Panc1 (cell line): ENCODE results near the gene LTC4S. TPM values are rescaled to one million over a fixed set of nuclear protein-coding genes. Genes with fewer than 3 reads are reported as not detected.

Source experiments
- ATAC-seq: fragments of 200-7000 bp; cut with Tn5 transposase; 2 replicates; pipeline ENCODE4 v1.9.1; 2020; ENCODE audit warnings: mild to moderate bottlenecking, moderate library complexity
- BruUV-seq: library from RNA; stranded (reverse); fragments of 400-500 nt; replicated peaks from 2 replicates; lab custom pipeline; 2021; lab: Mats Ljungman, UMichigan
- CTCF ChIA-PET: fragments of 300-600 bp; sonication (Branson Sonifier 250); formaldehyde crosslinking; loops from one replicate; lab custom pipeline; 2022; ENCODE audit warnings: antibody characterized with exemption; lab: Charles Lee
- POLR2A ChIA-PET: fragments of 300-600 bp; sonication (Branson Sonifier 250); formaldehyde crosslinking; loops from one replicate; lab custom pipeline; 2022; ENCODE audit warnings: antibody characterized with exemption; lab: Charles Lee
- DNase-seq: peaks from one replicate; pipeline ENCODE4 v3.0.0-alpha.2; 2010; ENCODE audit warnings: low read depth, low spot score
- H3K27ac ChIP-seq: 2 replicates; pipeline ENCODE4 v1.5.1; 2011; ENCODE audit warnings: mild to moderate bottlenecking, low read length, inconsistent platforms
- H3K27me3 ChIP-seq: fragments of 200-500 bp; sonication (Bioruptor generic); 2 replicates; pipeline ENCODE4 v1.6.0; 2014; ENCODE audit warnings: low read length, inconsistent platforms; ENCODE audit not compliant: control insufficient read depth, insufficient read depth
- H3K36me3 ChIP-seq: fragments of 200-500 bp; sonication (Bioruptor generic); 2 replicates; pipeline ENCODE4 v1.5.1; 2014; ENCODE audit warnings: inconsistent platforms, mild to moderate bottlenecking, low read length, moderate library complexity; ENCODE audit not compliant: control insufficient read depth, insufficient read depth
- H3K4me1 ChIP-seq: 2 replicates; pipeline ENCODE4 v1.5.1; 2011; ENCODE audit warnings: inconsistent platforms, mild to moderate bottlenecking, low read length, moderate library complexity; ENCODE audit not compliant: control insufficient read depth, insufficient read depth
- H3K4me3 ChIP-seq, 2 experiments: 2 replicates each; pipeline ENCODE4 v1.5.1; 2011 to 2012; ENCODE audit warnings: low read depth in 2 of 2, low read length in 2 of 2, mild to moderate bottlenecking in 2 of 2, inconsistent platforms in 1 of 2, moderate library complexity in 1 of 2
- H3K9me3 ChIP-seq: fragments of 200-500 bp; sonication (Bioruptor generic); 2 replicates; pipeline ENCODE4 v1.5.1; 2014; ENCODE audit warnings: low read depth, mild to moderate bottlenecking, inconsistent platforms, low read length, moderate library complexity; ENCODE audit not compliant: control insufficient read depth, insufficient read depth
- CTCF ChIP-seq: fragments of 450-650 bp; IDR thresholded peaks from 2 replicates; pipeline ENCODE4 v1.5.1; 2017; ENCODE audit warnings: mild to moderate bottlenecking
- POLR2AphosphoS5 ChIP-seq: IDR thresholded peaks from 2 replicates; pipeline ENCODE4 v1.6.1; 2012; ENCODE audit warnings: mild to moderate bottlenecking, low read depth, low read length, moderate library complexity
- SIN3A ChIP-seq: IDR thresholded peaks from 2 replicates; pipeline ENCODE4 v1.6.1; 2012; ENCODE audit warnings: low read depth, mild to moderate bottlenecking, low read length, moderate library complexity, borderline replicate concordance; ENCODE audit not compliant: insufficient read depth
- TCF7L2 ChIP-seq: IDR thresholded peaks from 2 replicates; pipeline ENCODE4 v1.6.1; 2011; ENCODE audit warnings: mild to moderate bottlenecking, low read depth, low read length, inconsistent platforms
- in situ Hi-C: cut with HindIII; loops from 2 replicates; pipeline ENCODE4 v1.10.0; 2016; ENCODE audit warnings: low sequenced_read_pairs, low pct_unique_long_range_greater_than_20kb
- intact Hi-C: fragments of 100-400 bp; cut with micrococcal nuclease; formaldehyde crosslinking; loops from one replicate; pipeline ENCODE4 v1.10.0; 2022; ENCODE audit not compliant: unreplicated experiment
- total RNA-seq: library from RNA; stranded (reverse); gene quantifications from one replicate; pipeline ENCODE4 v1.2.1, GENCODE V29; 2021; ENCODE audit not compliant: unreplicated experiment
- TF ChIP-seq, protein P1 (sequence below), 2 experiments: IDR thresholded peaks; 2 replicates each; pipeline ENCODE4 v1.6.1; 2011 to 2012; ENCODE audit warnings: low read depth in 2 of 2, control low read depth in 1 of 2, low read length in 1 of 2, mild to moderate bottlenecking in 1 of 2, moderate library complexity in 1 of 2; ENCODE audit not compliant: insufficient read depth in 1 of 2

LTC4S gene
- total RNA-seq, 1 experiment from 2014 or later = 0.69 TPM

DNA sequence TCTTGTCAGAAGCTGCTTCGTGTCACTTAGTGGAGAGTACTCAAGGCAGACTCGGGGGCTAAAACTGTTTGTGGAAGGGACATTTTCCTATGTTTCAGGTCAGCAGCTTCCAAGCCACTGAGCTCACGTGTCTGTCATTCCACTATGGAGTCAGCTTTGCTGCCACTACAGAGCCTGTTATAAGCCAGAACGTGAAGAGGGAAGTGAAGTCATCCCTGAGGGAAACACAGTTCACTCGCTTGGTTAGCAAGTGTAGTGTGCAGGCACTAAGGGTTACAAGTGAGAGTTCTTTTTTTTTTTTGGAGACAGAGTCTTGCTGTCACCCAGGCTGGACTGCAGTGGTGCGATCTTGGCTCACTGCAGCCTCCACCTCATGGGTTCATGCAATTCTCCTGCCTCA is 24.5 kb upstream of the LTC4S start:
- no TSS peak for BruUV-seq
- intact Hi-C loops = no loop called here
- H3K27me3 ChIP-seq = no peaks in the 10 kb centered on the region
- peaks cover 10% of the 10 kb centered on the region for H3K4me1 ChIP-seq
- no peak overlapping the region for H3K4me3 ChIP-seq
- POLR2A ChIA-PET = interaction anchor here (0.7 kb wide), 1 partner anchor 37 kb away, joined by 6 read pairs; the partner anchor contains the start of gene MAML1
- H3K36me3 ChIP-seq = peaks cover 8% of the 10 kb centered on the region
- no peak overlapping the region for H3K27ac ChIP-seq
- H3K9me3 ChIP-seq = no peaks in the 10 kb centered on the region
- ATAC-seq = no peak
- CTCF ChIA-PET = interaction anchor here (0.6 to 0.9 kb wide), 2 partner anchors 20 to 23 kb away, joined by 10 read pairs; no protein-coding TSS in a partner anchor
- in situ Hi-C loops = no loop called here
- no peak for TF ChIP-seq TCF7L2
- no peak for TF ChIP-seq SIN3A
- TF ChIP-seq CTCF = no peak
- TF ChIP-seq, protein P1, sequence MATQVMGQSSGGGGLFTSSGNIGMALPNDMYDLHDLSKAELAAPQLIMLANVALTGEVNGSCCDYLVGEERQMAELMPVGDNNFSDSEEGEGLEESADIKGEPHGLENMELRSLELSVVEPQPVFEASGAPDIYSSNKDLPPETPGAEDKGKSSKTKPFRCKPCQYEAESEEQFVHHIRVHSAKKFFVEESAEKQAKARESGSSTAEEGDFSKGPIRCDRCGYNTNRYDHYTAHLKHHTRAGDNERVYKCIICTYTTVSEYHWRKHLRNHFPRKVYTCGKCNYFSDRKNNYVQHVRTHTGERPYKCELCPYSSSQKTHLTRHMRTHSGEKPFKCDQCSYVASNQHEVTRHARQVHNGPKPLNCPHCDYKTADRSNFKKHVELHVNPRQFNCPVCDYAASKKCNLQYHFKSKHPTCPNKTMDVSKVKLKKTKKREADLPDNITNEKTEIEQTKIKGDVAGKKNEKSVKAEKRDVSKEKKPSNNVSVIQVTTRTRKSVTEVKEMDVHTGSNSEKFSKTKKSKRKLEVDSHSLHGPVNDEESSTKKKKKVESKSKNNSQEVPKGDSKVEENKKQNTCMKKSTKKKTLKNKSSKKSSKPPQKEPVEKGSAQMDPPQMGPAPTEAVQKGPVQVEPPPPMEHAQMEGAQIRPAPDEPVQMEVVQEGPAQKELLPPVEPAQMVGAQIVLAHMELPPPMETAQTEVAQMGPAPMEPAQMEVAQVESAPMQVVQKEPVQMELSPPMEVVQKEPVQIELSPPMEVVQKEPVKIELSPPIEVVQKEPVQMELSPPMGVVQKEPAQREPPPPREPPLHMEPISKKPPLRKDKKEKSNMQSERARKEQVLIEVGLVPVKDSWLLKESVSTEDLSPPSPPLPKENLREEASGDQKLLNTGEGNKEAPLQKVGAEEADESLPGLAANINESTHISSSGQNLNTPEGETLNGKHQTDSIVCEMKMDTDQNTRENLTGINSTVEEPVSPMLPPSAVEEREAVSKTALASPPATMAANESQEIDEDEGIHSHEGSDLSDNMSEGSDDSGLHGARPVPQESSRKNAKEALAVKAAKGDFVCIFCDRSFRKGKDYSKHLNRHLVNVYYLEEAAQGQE (IDR thresholded peaks at IDR 0.05; ENCODE audit: insufficient read depth in 1 of 2, low read depth in 2 of 2, low read length in 1 of 2) = no peak
- no peak for TF ChIP-seq POLR2AphosphoS5
- DNase-seq = no peak

DNA sequence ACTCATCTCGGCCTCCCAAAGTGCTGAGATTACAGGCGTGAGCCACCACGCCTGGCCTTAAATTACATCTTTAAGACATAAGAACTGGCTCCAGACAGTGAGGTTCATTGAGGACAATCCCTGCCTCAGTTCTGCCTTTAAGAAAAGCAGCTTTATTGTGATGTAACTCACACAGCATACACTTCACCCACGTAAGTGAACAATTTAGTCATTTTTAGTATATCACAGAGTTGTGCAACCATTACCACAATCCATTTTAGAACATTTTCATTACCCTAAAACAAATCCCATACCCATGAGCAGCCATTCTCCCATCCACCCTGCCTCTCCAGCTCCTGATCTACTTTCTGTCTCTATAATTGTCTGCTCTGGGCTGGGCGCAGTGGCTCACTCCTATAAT is 24.0 kb upstream of the LTC4S start:
- BruUV-seq = no TSS peak

More for the DNA sequence above, 24.0 kb upstream of the LTC4S start:
- no peak overlapping the region for H3K27ac ChIP-seq
- no peaks in the 10 kb centered on the region for H3K9me3 ChIP-seq
- ChIA-PET CTCF (interaction anchor here (0.6 to 0.9 kb wide), 2 partner anchors 21 to 24 kb away, joined by 10 read pairs; no protein-coding TSS in a partner anchor), POLR2A (interaction anchor here (0.7 kb wide), 1 partner anchor 37 kb away, joined by 6 read pairs; the partner anchor contains the start of gene MAML1)
- no peak for ATAC-seq
- peaks cover 8% of the 10 kb centered on the region for H3K36me3 ChIP-seq
- H3K27me3 ChIP-seq = no peaks in the 10 kb centered on the region
- H3K4me3 ChIP-seq = no peak overlapping the region
- TF ChIP-seq TCF7L2 = no peak
- no peak for TF ChIP-seq SIN3A
- TF ChIP-seq, protein P1 (IDR thresholded peaks at IDR 0.05; ENCODE audit: insufficient read depth in 1 of 2, low read depth in 2 of 2, low read length in 1 of 2) = no peak
- no peak for TF ChIP-seq CTCF
- no peak for TF ChIP-seq POLR2AphosphoS5
- peaks cover 10% of the 10 kb centered on the region for H3K4me1 ChIP-seq
- intact Hi-C loops = no loop called here
- in situ Hi-C loops = no loop called here
- no peak for DNase-seq
